Thyroid gland (tissue), 4 donors: ENCODE data around the gene DENND5A. TPM values are rescaled to one million over a fixed set of nuclear protein-coding genes. Genes with fewer than 3 reads are reported as not detected.
"Not testable (repeated sequence)": the region's sequence is repeated elsewhere in the genome, so short reads cannot be mapped to it uniquely, and the experiment has no call there.

Source experiments
- DNase-seq, 2 donors: peaks; one replicate each; pipeline ENCODE4 v3.0.0-alpha.2; 2019
- H3K27ac ChIP-seq, 3 donors: fragments of 200-600 bp; sonication (generic); 1 replicate in 2 of 3; 2 replicates in 1 of 3; pipeline ENCODE4 v1.5.1; 2016 to 2019; ENCODE audit warnings: mild to moderate bottlenecking in 1 of 3, moderate library complexity in 1 of 3
- H3K27me3 ChIP-seq: fragments of 200-600 bp; sonication (generic); one replicate; pipeline ENCODE4 v1.5.1; 2019
- H3K36me3 ChIP-seq, 2 donors: fragments of 200-600 bp; sonication (generic); one replicate each; pipeline ENCODE4 v1.5.1; 2016 to 2019
- H3K4me1 ChIP-seq, 2 donors: fragments of 200-600 bp; sonication (generic); one replicate each; pipeline ENCODE4 v1.5.1; 2017 to 2019
- H3K4me3 ChIP-seq, 3 donors: fragments of 200-600 bp; sonication (generic); replicated peaks in 1 of 3; 1 replicate in 2 of 3; 2 replicates in 1 of 3; pipeline ENCODE4 v1.5.1; 2016; ENCODE audit warnings: mild to moderate bottlenecking in 1 of 3
- H3K9me3 ChIP-seq: fragments of 200-600 bp; sonication (generic); one replicate; pipeline ENCODE4 v1.5.1; 2017
- CTCF ChIP-seq, 6 experiments: fragments of 200-600 bp in 3 of 6; fragments of 450-650 bp in 3 of 6; sonication (generic) in 3 of 6; IDR thresholded peaks; one replicate each; pipeline ENCODE4 v1.5.1; 2016 to 2019; ENCODE audit warnings: antibody characterized with exemption in 6 of 6, mild to moderate bottlenecking in 2 of 6, inconsistent platforms in 1 of 6, moderate library complexity in 1 of 6
- POLR2A ChIP-seq, 2 donors: fragments of 450-650 bp; IDR thresholded peaks; one replicate each; pipeline ENCODE4 v1.6.1; 2017; ENCODE audit warnings: antibody characterized with exemption in 2 of 2, mild to moderate bottlenecking in 2 of 2, moderate library complexity in 1 of 2
- WGBS, 2 donors: methylation state at CpG; one replicate each; pipeline ENCODE4 v1.1.5; 2017; 5-methylcytosine and 5-hydroxymethylcytosine counted together
- intact Hi-C: fragments of 100-400 bp; cut with DNase I; formaldehyde crosslinking; loops from one replicate; pipeline ENCODE4 v1.15.1; 2023
- total RNA-seq, 4 donors: library from RNA; depleted of rRNA; stranded (reverse); fragments of >200 nt; gene quantifications; one replicate each; pipeline ENCODE4 v1.2.3, GENCODE V29; 2016

Gene DENND5A
- total RNA-seq, 4 donors from 2014 or later = 45.6 to 80.8 (median 59.3) TPM

- Histone ChIP-seq H3K4me1 (peaks cover 0 to 6% of the 10 kb centered on the region in 2 donors), H3K4me3 (no peak overlapping the region), H3K27me3 (no peaks in the 10 kb centered on the region), H3K36me3 (peaks cover 0 to 4% of the 10 kb centered on the region in 2 donors), H3K9me3 (no peaks in the 10 kb centered on the region), H3K27ac (no peak overlapping the region)
- no peak for TF ChIP-seq POLR2A (IDR thresholded peaks at IDR 0.05)
- no peak for TF ChIP-seq CTCF (IDR thresholded peaks at IDR 0.05)
- 49 to 66% methylated on average over 3 of the region's 3 CpGs for WGBS, 2 donors
- DNase-seq = peak; percentile 58 to 73
- intact Hi-C loops = no loop called here
Observed at GRCh38 chr11:9193316-9193715, 71.8 kb downstream of the DENND5A start.

- 96 to 99% methylated on average over 3 of the region's 3 CpGs for WGBS, 2 donors
- Histone ChIP-seq H3K27me3 (no peaks in the 10 kb centered on the region), H3K4me3 (no peak overlapping the region), H3K36me3 (peaks cover 0 to 4% of the 10 kb centered on the region in 2 donors), H3K9me3 (no peaks in the 10 kb centered on the region), H3K4me1 (peaks cover 0 to 6% of the 10 kb centered on the region in 2 donors), H3K27ac (no peak overlapping the region)
- intact Hi-C loops = no loop called here
- no peak for DNase-seq
- TF ChIP-seq CTCF (IDR thresholded peaks at IDR 0.05) (no peak), POLR2A (IDR thresholded peaks at IDR 0.05) (no peak)
Observed at GRCh38 chr11:9192561-9192960, 72.6 kb downstream of the DENND5A start.

- H3K27me3 ChIP-seq, intact Hi-C loops, H3K9me3 ChIP-seq, DNase-seq, H3K27ac ChIP-seq, H3K36me3 ChIP-seq, H3K4me1 ChIP-seq, H3K4me3 ChIP-seq: not testable (repeated sequence)
- WGBS, 2 donors = 98% methylated on average over 5 of the region's 5 CpGs
Observed at GRCh38 chr11:9190326-9191016, 74.7 kb downstream of the DENND5A start.

- H3K27ac ChIP-seq, H3K4me1 ChIP-seq, H3K9me3 ChIP-seq, DNase-seq, intact Hi-C loops, H3K36me3 ChIP-seq, H3K27me3 ChIP-seq, H3K4me3 ChIP-seq: not testable (repeated sequence)
- WGBS, 2 donors = 90 to 91% methylated on average over 3 of the region's 3 CpGs
Observed at GRCh38 chr11:9188860-9189259, 76.3 kb downstream of the DENND5A start.

- Histone ChIP-seq H3K4me1 (no peaks in the 10 kb centered on the region), H3K27me3 (no peaks in the 10 kb centered on the region), H3K27ac (no peak overlapping the region), H3K4me3 (no peak overlapping the region), H3K9me3 (no peaks in the 10 kb centered on the region), H3K36me3 (peaks cover 0 to 4% of the 10 kb centered on the region in 2 donors)
- no peak for DNase-seq
- no peak for TF ChIP-seq POLR2A (IDR thresholded peaks at IDR 0.05)
- TF ChIP-seq CTCF (IDR thresholded peaks at IDR 0.05) = no peak
- 92 to 95% methylated on average over 3 of the region's 3 CpGs for WGBS, 2 donors
- intact Hi-C loops = no loop called here
Observed at GRCh38 chr11:9187616-9188015, 77.5 kb downstream of the DENND5A start.

GRCh38 chr11:9184516-9184915 lies 80.6 kb downstream of the DENND5A start:
- Histone ChIP-seq H3K27ac (no peak overlapping the region), H3K4me1 (peaks cover 0 to 11% of the 10 kb centered on the region in 2 donors), H3K27me3 (no peaks in the 10 kb centered on the region), H3K9me3 (no peaks in the 10 kb centered on the region), H3K36me3 (peaks cover 0 to 4% of the 10 kb centered on the region in 2 donors), H3K4me3 (no peak overlapping the region)
- DNase-seq = no peak
- intact Hi-C loops = no loop called here
- 91 to 97% methylated on average over 2 of the region's 2 CpGs for WGBS, 2 donors
- TF ChIP-seq POLR2A (IDR thresholded peaks at IDR 0.05) (no peak), CTCF (IDR thresholded peaks at IDR 0.05) (no peak)
